Mesothelial cell of epicardium (in vitro differentiated cells): ENCODE results near the gene DLEC1. TPM values are rescaled to one million over a fixed set of nuclear protein-coding genes. Genes with fewer than 3 reads are reported as not detected.
"Not testable (repeated sequence)": the region's sequence is repeated elsewhere in the genome, so short reads cannot be mapped to it uniquely, and the experiment has no call there.

Experiments
- DNase-seq, 2 experiments: peaks; one replicate each; pipeline ENCODE4 v3.0.0; 2021; ENCODE audit warnings: low spot score in 2 of 2; ENCODE audit not compliant: unreplicated experiment in 2 of 2
- H3K27ac Mint-ChIP-seq: 2 replicates; pipeline ENCODE4 v1.8.0; 2021; ENCODE audit warnings: mixed read lengths
- H3K27me3 Mint-ChIP-seq: 2 replicates; pipeline ENCODE4 v1.8.0; 2021; ENCODE audit warnings: low read depth, mixed read lengths
- H3K36me3 Mint-ChIP-seq: 2 replicates; pipeline ENCODE4 v1.8.0; 2021; ENCODE audit warnings: mixed read lengths
- H3K4me1 Mint-ChIP-seq: 2 replicates; pipeline ENCODE4 v1.8.0; 2021; ENCODE audit warnings: mixed read lengths
- H3K4me3 Mint-ChIP-seq: 2 replicates; pipeline ENCODE4 v1.8.0; 2021; ENCODE audit warnings: mild to moderate bottlenecking, moderate library complexity, mixed read lengths
- H3K9me3 Mint-ChIP-seq: 2 replicates; pipeline ENCODE4 v1.8.0; 2021; ENCODE audit warnings: mixed read lengths
- total RNA-seq: library from RNA; stranded (reverse); gene quantifications from 3 replicates; pipeline ENCODE4 v1.2.1, GENCODE V29; 2021
- TF ChIP-seq, protein P1 (sequence below): fragments of 200-600 bp; sonication (generic); IDR thresholded peaks from one replicate; pipeline ENCODE4 v1.5.0; 2021; ENCODE audit warnings: antibody characterized with exemption; ENCODE audit not compliant: unreplicated experiment

DLEC1 gene
- total RNA-seq, 1 donor from 2014 or later = 1.4 TPM

GRCh38 chr3:38029400-38030125, 9.4 kb upstream of the DLEC1 start, which contains the start of gene PLCD1:
Gene PLCD1, minus strand, starts transcription at chr3:38029642. Its CDS starts 103 bp downstream, at chr3:38029539.
- H3K27ac Mint-ChIP-seq = peak within 1 kb of the TSS; percentile 21
- peaks cover 29% of the 10 kb centered on the region for H3K27me3 Mint-ChIP-seq
- DNase-seq = no peak
- H3K4me3 Mint-ChIP-seq = peak within 1 kb of the TSS; percentile 66
- no peaks in the 10 kb centered on the region for H3K9me3 Mint-ChIP-seq
- no peaks in the 10 kb centered on the region for H3K36me3 Mint-ChIP-seq
- TF ChIP-seq, protein P1, sequence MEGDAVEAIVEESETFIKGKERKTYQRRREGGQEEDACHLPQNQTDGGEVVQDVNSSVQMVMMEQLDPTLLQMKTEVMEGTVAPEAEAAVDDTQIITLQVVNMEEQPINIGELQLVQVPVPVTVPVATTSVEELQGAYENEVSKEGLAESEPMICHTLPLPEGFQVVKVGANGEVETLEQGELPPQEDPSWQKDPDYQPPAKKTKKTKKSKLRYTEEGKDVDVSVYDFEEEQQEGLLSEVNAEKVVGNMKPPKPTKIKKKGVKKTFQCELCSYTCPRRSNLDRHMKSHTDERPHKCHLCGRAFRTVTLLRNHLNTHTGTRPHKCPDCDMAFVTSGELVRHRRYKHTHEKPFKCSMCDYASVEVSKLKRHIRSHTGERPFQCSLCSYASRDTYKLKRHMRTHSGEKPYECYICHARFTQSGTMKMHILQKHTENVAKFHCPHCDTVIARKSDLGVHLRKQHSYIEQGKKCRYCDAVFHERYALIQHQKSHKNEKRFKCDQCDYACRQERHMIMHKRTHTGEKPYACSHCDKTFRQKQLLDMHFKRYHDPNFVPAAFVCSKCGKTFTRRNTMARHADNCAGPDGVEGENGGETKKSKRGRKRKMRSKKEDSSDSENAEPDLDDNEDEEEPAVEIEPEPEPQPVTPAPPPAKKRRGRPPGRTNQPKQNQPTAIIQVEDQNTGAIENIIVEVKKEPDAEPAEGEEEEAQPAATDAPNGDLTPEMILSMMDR = no peak
- peaks cover 19% of the 10 kb centered on the region for H3K4me1 Mint-ChIP-seq

- Mint-ChIP-seq H3K27ac (peak overlapping the region; percentile 21), H3K4me1 (peaks cover 16% of the 10 kb centered on the region), H3K4me3 (peak overlapping the region; percentile 57), H3K9me3 (no peaks in the 10 kb centered on the region), H3K36me3 (no peaks in the 10 kb centered on the region), H3K27me3 (peaks cover 29% of the 10 kb centered on the region)
- DNase-seq = no peak
- TF ChIP-seq, protein P1 = no peak
Measured at GRCh38 chr3:38030126-38031021, 8.6 kb upstream of the DLEC1 start.

- TF ChIP-seq, protein P1 = no peak
- Mint-ChIP-seq H3K27ac (peak overlapping the region; percentile 9), H3K4me1 (peaks cover 12% of the 10 kb centered on the region), H3K27me3 (peaks cover 29% of the 10 kb centered on the region), H3K36me3 (no peaks in the 10 kb centered on the region), H3K4me3 (peak overlapping the region; percentile 51), H3K9me3 (no peaks in the 10 kb centered on the region)
- no peak for DNase-seq
Measured at GRCh38 chr3:38031022-38031994, 7.7 kb upstream of the DLEC1 start.

GRCh38 chr3:38032328-38032865, 6.6 kb upstream of the DLEC1 start:
- DNase-seq = no peak
- Mint-ChIP-seq H3K36me3 (no peaks in the 10 kb centered on the region), H3K4me3 (no peak overlapping the region), H3K4me1 (peaks cover 12% of the 10 kb centered on the region), H3K9me3 (no peaks in the 10 kb centered on the region), H3K27me3 (peaks cover 34% of the 10 kb centered on the region), H3K27ac (no peak overlapping the region)
- TF ChIP-seq, protein P1 = no peak

GRCh38 chr3:38033586-38033985, 5.4 kb upstream of the DLEC1 start:
- H3K4me1 Mint-ChIP-seq = peaks cover 11% of the 10 kb centered on the region
- H3K27me3 Mint-ChIP-seq = peaks cover 29% of the 10 kb centered on the region
- not testable (repeated sequence) for H3K4me3 Mint-ChIP-seq, H3K36me3 Mint-ChIP-seq, DNase-seq, H3K9me3 Mint-ChIP-seq, H3K27ac Mint-ChIP-seq

GRCh38 chr3:38034335-38034734, 4.7 kb upstream of the DLEC1 start:
- peaks cover 17% of the 10 kb centered on the region for H3K4me1 Mint-ChIP-seq
- H3K9me3 Mint-ChIP-seq, H3K4me3 Mint-ChIP-seq, H3K27ac Mint-ChIP-seq, DNase-seq, H3K36me3 Mint-ChIP-seq: not testable (repeated sequence)
- peaks cover 32% of the 10 kb centered on the region for H3K27me3 Mint-ChIP-seq
